Stimulated activated CD4-positive, alpha-beta T cell treated with anti-CD3 and anti-CD28 coated beads, Interleukin-2, amount 100 ng/mL, for 48 hours (primary cell): ENCODE measurements around the gene COL19A1.

Experiments
- DNase-seq, 2 donors: peaks; one replicate each; pipeline ENCODE4 v3.0.0-alpha.2; 2020

Gene COL19A1

GRCh38 chr6:70241991-70242420 lies 375.6 kb downstream of the COL19A1 start:
- no peak for DNase-seq

GRCh38 chr6:70246118-70246517 lies 379.8 kb downstream of the COL19A1 start:
- DNase-seq = no peak

DNA sequence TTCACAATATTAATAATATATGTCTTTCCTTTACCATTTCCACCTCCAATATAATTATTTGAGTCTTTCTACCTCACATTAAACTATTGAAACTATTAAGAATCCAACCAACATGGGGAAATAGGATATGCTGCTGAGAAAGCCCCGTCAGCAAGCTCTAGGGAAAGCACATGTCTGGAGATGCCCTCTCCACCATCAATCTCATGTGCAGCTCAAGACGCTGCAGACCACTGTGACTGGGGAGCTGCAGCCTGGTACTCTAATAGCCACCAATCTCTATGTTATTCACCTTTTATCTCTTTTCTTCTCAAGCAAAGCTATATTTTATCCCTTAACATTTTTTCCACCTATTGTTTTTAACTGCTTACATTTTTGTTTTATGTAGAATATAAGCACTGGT lies 386.2 kb downstream of the COL19A1 start:
- DNase-seq = no peak

- DNase-seq = no peak
Observed at GRCh38 chr6:70253923-70254322, 387.6 kb downstream of the COL19A1 start.

DNA sequence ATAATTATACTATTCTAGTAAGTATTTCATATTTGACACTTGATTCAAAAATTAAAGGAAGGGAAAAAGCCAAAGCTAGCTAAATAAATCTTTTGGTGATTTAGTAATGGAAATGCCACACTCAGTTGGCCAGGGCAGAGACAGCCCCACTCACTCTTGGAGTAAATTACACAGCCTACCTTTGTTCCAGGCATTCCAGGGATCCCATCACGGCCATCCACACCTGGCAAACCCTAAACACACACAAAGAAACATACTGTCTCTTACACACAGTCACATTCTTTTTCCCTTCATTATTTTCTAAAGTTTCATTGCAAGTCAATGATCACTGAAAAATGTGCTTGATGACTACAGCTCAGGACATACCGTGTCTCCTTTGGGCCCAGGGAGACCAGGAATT lies 388.4 kb downstream of the COL19A1 start:
- no peak for DNase-seq

DNA sequence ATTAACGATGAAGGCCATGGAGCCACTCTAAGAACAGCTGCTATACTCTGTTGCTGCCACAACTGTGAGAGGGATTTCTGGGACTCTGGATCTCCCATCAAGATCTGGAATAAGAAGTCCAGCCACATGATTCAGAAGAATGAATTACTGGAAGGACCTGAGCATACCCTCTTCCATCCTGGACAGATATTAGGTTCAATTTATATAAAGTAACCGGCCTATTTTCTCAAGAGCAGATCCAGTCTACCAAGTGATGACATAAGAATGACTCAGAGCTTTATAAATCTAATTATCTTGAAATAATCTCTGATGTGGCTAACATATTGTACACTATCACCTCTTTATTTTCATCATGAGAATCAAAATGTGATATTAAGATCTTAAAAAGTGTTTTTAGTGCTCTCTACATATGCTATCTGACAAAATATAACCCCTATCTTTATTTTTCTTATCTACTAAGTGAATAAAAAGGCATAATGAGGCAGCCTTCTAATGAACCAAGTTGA lies 391.5 kb downstream of the COL19A1 start:
- no peak for DNase-seq

DNA sequence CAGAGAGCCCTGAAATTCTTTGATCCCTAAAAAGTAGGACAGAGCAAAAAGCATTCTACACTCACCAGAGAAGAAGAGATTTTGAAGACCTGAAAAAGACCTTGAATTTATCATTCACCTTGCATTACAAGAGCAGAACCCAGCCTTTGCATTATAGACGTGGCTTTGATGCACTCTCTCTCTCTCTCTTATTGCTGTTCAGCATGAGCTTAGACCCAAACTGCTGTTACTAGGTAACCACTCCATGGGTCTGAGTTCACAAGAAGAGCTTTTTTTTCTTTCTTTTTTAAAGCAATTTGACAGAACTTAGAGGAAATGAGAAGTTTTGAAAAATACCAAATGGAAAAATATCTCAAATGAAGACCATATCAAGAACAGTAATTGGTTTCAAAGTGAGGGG lies 392.1 kb downstream of the COL19A1 start:
- no peak for DNase-seq
